Measurements from ENCODE around the gene COL1A2. TPM values are rescaled to one million over a fixed set of nuclear protein-coding genes. Genes with fewer than 3 reads are reported as not detected.

COL1A2 gene
- total and polyA plus RNA-seq, 2 of the 8 experiments (the other 6 are each of a cell fraction or from before 2014, with no cell fraction given) = 45.2 to 87.2 TPM

- TF ChIP-seq CHD7 (IDR thresholded peaks at IDR 0.05; ENCODE audit: insufficient replicate concordance, low read length) (no peak), E2F6 (IDR thresholded peaks at IDR 0.05) (no peak)
Measured at GRCh38 chr7:94352887-94353286, 41.8 kb upstream of the COL1A2 start (continued).
